Memory B cell (primary cell): Measurements from ENCODE around the gene MAST4.

ENCODE experiments used
- ATAC-seq: fragments of 150-1000 bp; cut with Tn5 transposase; 2 replicates; pipeline ENCODE4 v1.10.0; 2021; ENCODE audit warnings: low read depth, mild to moderate bottlenecking, moderate library complexity
- DNase-seq, 2 donors: peaks; one replicate each; pipeline ENCODE4 v3.0.0; 2022; ENCODE audit warnings: low spot score in 2 of 2
- H3K27ac Mint-ChIP-seq: one replicate; pipeline ENCODE4 v1.8.0; 2022; ENCODE audit warnings: mild to moderate bottlenecking, moderate library complexity, mixed read lengths
- H3K27me3 Mint-ChIP-seq: one replicate; pipeline ENCODE4 v1.8.0; 2022; ENCODE audit warnings: mixed read lengths
- H3K36me3 Mint-ChIP-seq: one replicate; pipeline ENCODE4 v1.8.0; 2022; ENCODE audit warnings: mild to moderate bottlenecking, mixed read lengths
- H3K4me1 Mint-ChIP-seq: one replicate; pipeline ENCODE4 v1.8.0; 2022; ENCODE audit warnings: mixed read lengths
- H3K4me3 Mint-ChIP-seq: one replicate; pipeline ENCODE4 v1.8.0; 2022; ENCODE audit warnings: mild to moderate bottlenecking, moderate library complexity, mixed read lengths
- H3K9me3 Mint-ChIP-seq: one replicate; pipeline ENCODE4 v1.8.0; 2022; ENCODE audit warnings: mixed read lengths

Gene MAST4

GRCh38 chr5:66582499-66583165, 13.6 kb upstream of the MAST4 start:
- Mint-ChIP-seq H3K4me1 (peaks cover 7% of the 10 kb centered on the region), H3K36me3 (no peaks in the 10 kb centered on the region), H3K27ac (no peak overlapping the region), H3K27me3 (peaks cover 4% of the 10 kb centered on the region), H3K9me3 (no peaks in the 10 kb centered on the region), H3K4me3 (no peak overlapping the region)
- DNase-seq, result no peak
- no peak for ATAC-seq

DNA sequence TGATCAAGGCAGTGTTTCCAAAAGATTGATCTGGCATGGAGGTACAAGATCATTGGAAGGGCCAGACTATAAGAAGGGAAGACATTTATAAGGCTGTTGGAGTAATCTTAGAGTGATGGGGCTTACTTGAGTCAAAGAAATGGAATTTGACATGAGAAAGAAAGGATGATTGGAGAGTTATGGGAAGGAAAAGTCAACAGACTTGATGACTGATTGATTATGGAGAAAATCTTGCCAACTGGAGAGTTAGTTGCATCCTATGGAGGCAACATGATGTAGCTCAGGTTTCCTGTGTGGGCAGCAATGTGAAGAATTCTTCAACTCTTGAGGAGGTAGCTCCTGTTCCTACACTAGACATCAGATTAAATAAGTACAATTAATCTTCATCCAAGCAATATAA, 10.9 kb upstream of the MAST4 start:
- Mint-ChIP-seq H3K27ac (no peak overlapping the region), H3K9me3 (no peaks in the 10 kb centered on the region), H3K27me3 (peaks cover 1% of the 10 kb centered on the region), H3K4me1 (peaks cover 7% of the 10 kb centered on the region), H3K36me3 (no peaks in the 10 kb centered on the region), H3K4me3 (no peak overlapping the region)
- DNase-seq (no peak), ATAC-seq (no peak)

DNA sequence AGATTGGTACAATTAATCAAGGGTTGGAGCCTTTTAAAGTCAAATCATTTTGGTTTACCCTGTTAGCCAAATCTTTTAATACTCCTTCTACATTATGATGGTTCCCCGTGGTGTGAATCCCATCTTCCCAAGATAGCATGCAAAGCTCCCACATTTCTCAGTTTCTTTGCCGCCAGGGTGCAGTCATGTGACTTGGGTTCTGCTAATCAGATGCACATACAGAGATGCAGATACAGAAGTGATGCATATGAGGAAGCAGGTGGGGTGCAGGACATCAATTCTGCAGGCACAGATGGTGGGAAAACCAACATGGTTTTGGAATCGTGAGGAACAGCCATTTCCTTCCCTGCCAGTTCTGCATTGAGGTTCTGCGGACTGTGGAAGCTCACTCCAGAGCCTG, 8.4 kb upstream of the MAST4 start:
- peaks cover 2% of the 10 kb centered on the region for H3K4me1 Mint-ChIP-seq
- peaks cover 1% of the 10 kb centered on the region for H3K27me3 Mint-ChIP-seq
- H3K9me3 Mint-ChIP-seq, result no peaks in the 10 kb centered on the region
- H3K36me3 Mint-ChIP-seq, result no peaks in the 10 kb centered on the region
- H3K4me3 Mint-ChIP-seq, result no peak overlapping the region
- ATAC-seq (no peak), DNase-seq (no peak)
- H3K27ac Mint-ChIP-seq, result no peak overlapping the region

DNA sequence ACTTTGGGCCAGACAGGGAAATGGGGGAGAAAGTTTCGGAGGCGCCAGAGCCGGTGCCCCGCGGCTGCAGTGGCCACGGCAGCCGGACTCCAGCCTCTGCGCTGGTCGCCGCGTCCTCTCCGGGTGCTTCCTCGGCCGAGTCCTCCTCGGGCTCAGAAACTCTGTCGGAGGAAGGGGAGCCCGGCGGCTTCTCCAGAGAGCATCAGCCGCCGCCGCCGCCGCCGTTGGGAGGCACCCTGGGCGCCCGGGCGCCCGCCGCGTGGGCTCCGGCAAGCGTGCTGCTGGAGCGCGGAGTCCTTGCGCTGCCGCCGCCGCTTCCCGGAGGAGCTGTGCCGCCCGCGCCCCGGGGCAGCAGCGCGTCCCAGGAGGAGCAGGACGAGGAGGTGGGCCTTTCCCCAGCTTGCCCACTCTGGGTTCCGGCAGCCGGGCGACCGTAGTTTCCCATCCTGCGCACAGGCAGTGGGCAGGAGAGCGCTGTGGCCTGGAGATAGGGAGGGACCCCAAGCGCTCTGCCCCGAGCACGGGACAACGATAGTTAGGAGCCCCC, 516 bp downstream of the MAST4 start:
- peaks cover 24% of the 10 kb centered on the region for H3K4me1 Mint-ChIP-seq
- H3K36me3 Mint-ChIP-seq, result no peaks in the 10 kb centered on the region
- DNase-seq, result no peak
- H3K4me3 Mint-ChIP-seq, result peak overlapping the region; percentile 94
- H3K27ac Mint-ChIP-seq, result peak overlapping the region; percentile 81
- peak; percentile 25 for ATAC-seq
- H3K9me3 Mint-ChIP-seq, result no peaks in the 10 kb centered on the region
- H3K27me3 Mint-ChIP-seq, result peaks cover 7% of the 10 kb centered on the region

GRCh38 chr5:66597183-66597757, 1.1 kb downstream of the MAST4 start:
- Mint-ChIP-seq H3K4me1 (peaks cover 26% of the 10 kb centered on the region), H3K27ac (peak overlapping the region; percentile 81), H3K36me3 (no peaks in the 10 kb centered on the region), H3K27me3 (peaks cover 7% of the 10 kb centered on the region), H3K9me3 (no peaks in the 10 kb centered on the region), H3K4me3 (peak overlapping the region; percentile 94)
- ATAC-seq, result no peak
- DNase-seq, result peak in 1 of 2 donors; percentile 25

- H3K4me3 Mint-ChIP-seq, result no peak overlapping the region
- no peak for ATAC-seq
- DNase-seq, result no peak
- peaks cover 4% of the 10 kb centered on the region for H3K27me3 Mint-ChIP-seq
- no peaks in the 10 kb centered on the region for H3K9me3 Mint-ChIP-seq
- H3K4me1 Mint-ChIP-seq, result peaks cover 21% of the 10 kb centered on the region
- H3K27ac Mint-ChIP-seq, result peak overlapping the region; percentile 38
- no peaks in the 10 kb centered on the region for H3K36me3 Mint-ChIP-seq
Observed at GRCh38 chr5:66602621-66603020, 6.4 kb downstream of the MAST4 start.

GRCh38 chr5:66603164-66603563, 7.0 kb downstream of the MAST4 start:
- ATAC-seq, result no peak
- no peak overlapping the region for H3K4me3 Mint-ChIP-seq
- no peaks in the 10 kb centered on the region for H3K36me3 Mint-ChIP-seq
- H3K9me3 Mint-ChIP-seq, result no peaks in the 10 kb centered on the region
- peaks cover 4% of the 10 kb centered on the region for H3K27me3 Mint-ChIP-seq
- H3K27ac Mint-ChIP-seq, result no peak overlapping the region
- peaks cover 19% of the 10 kb centered on the region for H3K4me1 Mint-ChIP-seq
- DNase-seq, result no peak

DNA sequence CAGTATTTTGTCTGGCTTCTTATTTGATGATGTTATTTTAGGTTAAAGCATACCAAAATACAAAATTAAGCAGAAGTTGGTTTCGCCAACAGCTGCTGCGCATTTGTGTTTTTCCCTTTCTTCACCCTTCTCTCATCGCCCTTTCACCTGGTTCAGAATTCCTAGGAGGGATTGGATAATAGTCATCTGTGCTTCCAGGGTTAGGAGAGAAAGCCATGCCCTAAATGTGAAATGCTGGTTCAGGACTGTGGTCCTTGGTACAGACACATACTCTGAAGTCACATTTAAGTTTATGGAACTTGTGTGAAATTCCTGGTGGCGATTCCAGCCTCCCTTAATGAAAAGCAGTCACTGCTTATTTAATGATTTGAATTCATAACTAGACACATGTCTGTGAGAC, 7.7 kb downstream of the MAST4 start:
- ATAC-seq (no peak), DNase-seq (no peak)
- Mint-ChIP-seq H3K4me3 (no peak overlapping the region), H3K27ac (peak overlapping the region; percentile 11), H3K4me1 (peaks cover 13% of the 10 kb centered on the region), H3K9me3 (no peaks in the 10 kb centered on the region), H3K36me3 (no peaks in the 10 kb centered on the region), H3K27me3 (no peaks in the 10 kb centered on the region)

DNA sequence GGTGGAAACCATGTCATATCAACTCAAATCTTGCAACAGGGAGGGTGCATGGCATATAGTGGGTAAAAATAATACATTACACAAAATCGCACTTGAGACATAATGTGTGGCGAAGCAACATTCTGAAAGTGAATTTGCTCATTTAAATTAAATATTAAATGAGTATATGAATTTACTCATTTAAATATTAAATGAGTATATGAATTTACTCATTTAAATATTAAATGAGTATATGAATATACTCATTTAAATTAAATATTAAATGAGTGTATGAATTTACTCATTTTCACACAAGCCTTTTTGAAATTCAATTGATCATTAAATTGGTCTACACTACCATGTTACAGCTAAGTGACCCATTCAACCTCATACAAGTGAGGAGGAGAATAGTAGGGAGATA, 10.5 kb downstream of the MAST4 start:
- H3K27ac Mint-ChIP-seq, result no peak overlapping the region
- H3K4me1 Mint-ChIP-seq, result peaks cover 9% of the 10 kb centered on the region
- H3K9me3 Mint-ChIP-seq, result no peaks in the 10 kb centered on the region
- peaks cover 3% of the 10 kb centered on the region for H3K27me3 Mint-ChIP-seq
- no peak overlapping the region for H3K4me3 Mint-ChIP-seq
- DNase-seq (no peak), ATAC-seq (no peak)
- H3K36me3 Mint-ChIP-seq, result peaks cover 2% of the 10 kb centered on the region

GRCh38 chr5:66608501-66608900, 12.3 kb downstream of the MAST4 start:
- ATAC-seq (no peak), DNase-seq (no peak)
- Mint-ChIP-seq H3K9me3 (no peaks in the 10 kb centered on the region), H3K36me3 (peaks cover 2% of the 10 kb centered on the region), H3K27me3 (peaks cover 3% of the 10 kb centered on the region), H3K4me3 (no peak overlapping the region), H3K27ac (no peak overlapping the region), H3K4me1 (peaks cover 11% of the 10 kb centered on the region)

DNA sequence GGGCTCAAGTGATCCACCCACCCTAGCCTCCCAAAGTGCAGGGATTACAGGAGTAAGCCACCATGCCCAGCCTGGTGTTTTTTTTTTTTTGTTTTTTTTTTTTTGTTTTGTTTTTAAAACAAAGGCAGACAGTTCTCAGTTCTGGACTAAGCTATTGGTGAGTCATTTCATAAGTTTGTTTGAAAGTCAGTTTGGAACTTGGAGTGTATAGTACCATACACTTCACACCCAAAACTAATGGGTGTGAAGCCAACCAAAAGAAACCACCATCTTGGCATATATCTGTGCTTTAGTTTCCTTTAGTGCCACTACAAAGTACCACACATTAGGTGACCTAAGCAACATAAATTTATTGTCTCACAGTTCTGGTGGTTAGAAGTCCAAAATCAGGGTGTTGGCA, 13.4 kb downstream of the MAST4 start:
- H3K9me3 Mint-ChIP-seq, result no peaks in the 10 kb centered on the region
- H3K36me3 Mint-ChIP-seq, result peaks cover 2% of the 10 kb centered on the region
- DNase-seq, result no peak
- H3K27ac Mint-ChIP-seq, result no peak overlapping the region
- H3K27me3 Mint-ChIP-seq, result peaks cover 3% of the 10 kb centered on the region
- peaks cover 17% of the 10 kb centered on the region for H3K4me1 Mint-ChIP-seq
- ATAC-seq, result no peak
- H3K4me3 Mint-ChIP-seq, result no peak overlapping the region

DNA sequence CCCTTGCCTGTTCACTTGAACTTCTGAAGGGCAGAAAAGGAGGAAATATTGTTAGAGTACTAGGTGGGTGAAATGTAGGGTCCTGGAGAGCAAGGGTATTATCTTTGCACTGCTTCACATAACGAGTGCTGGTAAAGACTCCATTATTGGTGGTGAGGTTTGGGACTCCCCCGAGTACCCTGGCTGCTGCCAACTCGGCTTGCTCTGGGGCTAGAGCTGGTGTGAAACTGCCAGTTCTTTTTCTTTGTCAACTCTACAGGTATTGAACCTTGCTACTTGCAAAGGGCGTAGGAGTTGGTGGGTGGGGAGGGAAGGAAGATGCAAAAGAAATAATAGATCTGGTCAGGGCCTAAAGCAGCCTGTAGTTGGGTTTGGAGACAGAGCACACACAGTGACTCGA, 16.0 kb downstream of the MAST4 start:
- H3K27me3 Mint-ChIP-seq, result peaks cover 3% of the 10 kb centered on the region
- H3K4me3 Mint-ChIP-seq, result peak overlapping the region; percentile 43
- H3K4me1 Mint-ChIP-seq, result peaks cover 28% of the 10 kb centered on the region
- H3K27ac Mint-ChIP-seq, result peak overlapping the region; percentile 71
- peaks cover 2% of the 10 kb centered on the region for H3K36me3 Mint-ChIP-seq
- no peaks in the 10 kb centered on the region for H3K9me3 Mint-ChIP-seq
- ATAC-seq (peak; percentile 75), DNase-seq (no peak)

- Mint-ChIP-seq H3K4me3 (no peak overlapping the region), H3K27me3 (peaks cover 2% of the 10 kb centered on the region)
- ATAC-seq, result no peak
Observed at GRCh38 chr5:66615136-66615535, 18.9 kb downstream of the MAST4 start.

DNA sequence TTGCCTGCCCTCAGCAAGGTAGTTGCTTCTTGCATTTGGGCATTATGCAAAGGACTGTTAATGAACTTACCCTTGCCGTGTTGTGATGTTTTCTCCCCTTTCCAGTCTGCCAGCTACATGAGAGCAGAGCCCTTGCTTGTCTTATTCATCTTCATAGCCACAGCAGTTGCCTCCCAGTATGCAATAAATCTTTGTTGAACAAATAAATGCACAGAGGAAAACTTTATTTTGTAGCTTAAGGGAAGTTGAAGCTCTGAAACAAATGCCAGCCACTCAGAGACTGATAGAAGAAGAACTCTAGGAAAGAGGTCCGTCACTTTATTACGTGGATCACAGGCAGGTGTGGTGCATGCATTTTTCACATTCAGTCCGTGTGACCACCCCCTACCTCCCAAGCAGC, 19.7 kb downstream of the MAST4 start:
- H3K27me3 Mint-ChIP-seq, result peaks cover 1% of the 10 kb centered on the region
- H3K9me3 Mint-ChIP-seq, result no peaks in the 10 kb centered on the region
- peaks cover 48% of the 10 kb centered on the region for H3K4me1 Mint-ChIP-seq
- no peaks in the 10 kb centered on the region for H3K36me3 Mint-ChIP-seq
- DNase-seq (no peak), ATAC-seq (no peak)
- H3K27ac Mint-ChIP-seq, result peak overlapping the region; percentile 48
- H3K4me3 Mint-ChIP-seq, result no peak overlapping the region

More at GRCh38 chr5:66615136-66615535, 18.9 kb downstream of the MAST4 start:
- peaks cover 44% of the 10 kb centered on the region for H3K4me1 Mint-ChIP-seq
- no peaks in the 10 kb centered on the region for H3K9me3 Mint-ChIP-seq
- peaks cover under 1% of the 10 kb centered on the region for H3K36me3 Mint-ChIP-seq
- peak overlapping the region; percentile 48 for H3K27ac Mint-ChIP-seq
- DNase-seq, result no peak
